Endothelial cell of umbilical vein (primary cell): ENCODE measurements around the gene ZFR2. TPM values are rescaled to one million over a fixed set of nuclear protein-coding genes. Genes with fewer than 3 reads are reported as not detected.
A peak's percentile ranks its signal among the peaks of the same experiment; 100 is the strongest.

ENCODE experiments used
- BruUV-seq: library from RNA; stranded (reverse); fragments of 400-500 nt; replicated peaks from 2 replicates; lab custom pipeline; 2021; lab: Mats Ljungman, UMichigan
- CTCF ChIA-PET: fragments of 300-600, 350-600 bp; sonication (Branson Sonifier 250); formaldehyde crosslinking; loops from one replicate; lab custom pipeline; 2021; ENCODE audit warnings: antibody characterized with exemption, inconsistent platforms; lab: Charles Lee
- POLR2A ChIA-PET: fragments of 300-600, 350-600 bp; sonication (Branson Sonifier 250); formaldehyde crosslinking; loops from one replicate; lab custom pipeline; 2021; ENCODE audit warnings: antibody characterized with exemption, inconsistent platforms; lab: Charles Lee
- DNase-seq: peaks from one replicate; pipeline ENCODE4 v3.0.0-alpha.2; 2011; ENCODE audit warnings: low read depth, low spot score
- FAIRE-seq: peaks from 2 replicates; lab custom pipeline; 2011; peaks lifted over from hg19 to GRCh38; lab: Jason Lieb, UNC
- H2AFZ ChIP-seq: 2 replicates; pipeline ENCODE4 v1.6.0; 2012; ENCODE audit warnings: low read depth, low read length, control low read depth, inconsistent platforms
- H3K27ac ChIP-seq: 2 replicates; pipeline ENCODE4 v1.5.1; 2011; ENCODE audit warnings: low read depth, mild to moderate bottlenecking, control low read depth, low read length, moderate library complexity; ENCODE audit not compliant: insufficient read depth
- H3K27me3 ChIP-seq, 2 experiments: 2 replicates each; pipeline versions ENCODE4 v1.6.0 to v1.6.1; 2011; ENCODE audit warnings: low read length in 2 of 2, mixed read lengths in 1 of 2; ENCODE audit not compliant: control insufficient read depth in 2 of 2, insufficient read depth in 2 of 2
- H3K36me3 ChIP-seq, 2 experiments: 2 replicates in 1 of 2; 3 replicates in 1 of 2; pipeline ENCODE4 v1.5.1; 2011; ENCODE audit warnings: low read length in 2 of 2, mild to moderate bottlenecking in 1 of 2, moderate library complexity in 1 of 2; ENCODE audit not compliant: control insufficient read depth in 2 of 2, insufficient read depth in 2 of 2; ENCODE audit errors: extremely low read depth in 1 of 2
- H3K4me1 ChIP-seq: 3 replicates; pipeline ENCODE4 v1.5.1; 2011; ENCODE audit warnings: mild to moderate bottlenecking, low read length; ENCODE audit not compliant: control insufficient read depth, insufficient read depth; ENCODE audit errors: extremely low read depth
- H3K4me2 ChIP-seq: 2 replicates; pipeline ENCODE4 v1.6.1; 2011; ENCODE audit warnings: low read length, control low read depth, mixed read lengths; ENCODE audit not compliant: insufficient read depth
- H3K4me3 ChIP-seq, 3 experiments: fragments of 200-600 bp in 1 of 3; sonication (generic), shearing (Covaris generic) in 1 of 3; replicated peaks in 1 of 3; 2 replicates each; pipeline ENCODE4 v1.5.1; 2011 to 2016; ENCODE audit warnings: control low read depth in 3 of 3, low read length in 3 of 3, mild to moderate bottlenecking in 2 of 3, inconsistent platforms in 1 of 3, low read depth in 1 of 3, moderate library complexity in 1 of 3; ENCODE audit not compliant: insufficient read depth in 1 of 3
- H3K79me2 ChIP-seq: 2 replicates; pipeline ENCODE4 v1.6.0; 2012; ENCODE audit warnings: low read length, inconsistent platforms; ENCODE audit not compliant: control insufficient read depth, insufficient read depth
- H3K9ac ChIP-seq: replicated peaks from 2 replicates; pipeline ENCODE3; 2011; ENCODE audit warnings: low read length, control low read depth; ENCODE audit not compliant: insufficient read depth; ENCODE audit errors: extremely low read depth
- H3K9me1 ChIP-seq: replicated peaks from 3 replicates; pipeline ENCODE4 v1.6.0; 2011; ENCODE audit warnings: mild to moderate bottlenecking, low read length; ENCODE audit not compliant: control insufficient read depth, insufficient read depth; ENCODE audit errors: extremely low read depth
- H3K9me3 ChIP-seq: replicated peaks from 2 replicates; pipeline ENCODE4 v1.5.1; 2012; ENCODE audit warnings: low read length, inconsistent platforms; ENCODE audit not compliant: control insufficient read depth, insufficient read depth
- H4K20me1 ChIP-seq: replicated peaks from 2 replicates; pipeline ENCODE3; 2011; ENCODE audit warnings: mild to moderate bottlenecking, low read length; ENCODE audit not compliant: control insufficient read depth, insufficient read depth; ENCODE audit errors: extremely low read depth
- EZH2 ChIP-seq: IDR thresholded peaks from 2 replicates; pipeline ENCODE4 v1.6.1; 2012; ENCODE audit warnings: borderline replicate concordance, low read depth, mild to moderate bottlenecking, moderate library complexity, low read length, inconsistent platforms; ENCODE audit not compliant: severe bottlenecking
- FOS ChIP-seq: IDR thresholded peaks from 2 replicates; pipeline ENCODE4 v1.6.1; 2011; ENCODE audit warnings: mild to moderate bottlenecking, low read length, moderate library complexity, borderline replicate concordance; ENCODE audit not compliant: insufficient read depth
- GATA2 ChIP-seq: IDR thresholded peaks from 2 replicates; pipeline ENCODE4 v1.7.0; 2011; ENCODE audit warnings: low read depth, mild to moderate bottlenecking, moderate library complexity, mixed read lengths, low read length; ENCODE audit not compliant: insufficient read length, insufficient read depth
- JUN ChIP-seq: IDR thresholded peaks from 2 replicates; pipeline ENCODE4 v1.6.1; 2011; ENCODE audit warnings: borderline replicate concordance, low read depth; ENCODE audit not compliant: insufficient read length, insufficient read depth
- MYC ChIP-seq: IDR thresholded peaks from one replicate; pipeline ENCODE4 v1.6.1; 2011; ENCODE audit warnings: mild to moderate bottlenecking, low read depth, low read length
- POLR2A ChIP-seq: IDR thresholded peaks from 2 replicates; pipeline ENCODE4 v1.6.1; 2012; ENCODE audit warnings: low read depth, mild to moderate bottlenecking, control low read depth, low read length
- POLR2AphosphoS5 ChIP-seq: IDR thresholded peaks from 2 replicates; pipeline ENCODE4 v1.6.1; 2012; ENCODE audit warnings: low read depth, mild to moderate bottlenecking, control low read depth, low read length, moderate library complexity; ENCODE audit not compliant: insufficient read depth
- dilution Hi-C: fragments of 300-500 bp; cut with MboI; formaldehyde crosslinking; loops from one replicate; pipeline ENCODE4 v1.15.0; 2019; ENCODE audit warnings: low sequenced_read_pairs; ENCODE audit not compliant: extremely low pct_ligation_motif_present
- intact Hi-C: fragments of 100-400 bp; cut with micrococcal nuclease; formaldehyde crosslinking; loops from one replicate; pipeline ENCODE4 v1.10.0; 2022
- polyA plus RNA-seq, 4 experiments: library from polyadenylated mRNA; depleted of rRNA in 3 of 4; stranded (reverse) in 3 of 4; unstranded in 1 of 4; fragments of >200 nt; gene quantifications; 2 replicates each; pipeline versions ENCODE4 v1.2.1 to v1.2.3, GENCODE V29; 2011 to 2012; ENCODE audit warnings: missing spikeins in 1 of 4
- total RNA-seq: library from RNA; stranded (reverse); gene quantifications from 2 replicates; pipeline ENCODE4 v1.2.3, GENCODE V29; 2021
- TF ChIP-seq, protein P1 (sequence below), 2 donors: IDR thresholded peaks; 1 replicate in 1 of 2; 2 replicates in 1 of 2; pipeline ENCODE4 v1.5.1; 2011; ENCODE audit warnings: low read length in 2 of 2, mild to moderate bottlenecking in 2 of 2, moderate library complexity in 2 of 2, control low read depth in 1 of 2, inconsistent platforms in 1 of 2, low read depth in 1 of 2; ENCODE audit not compliant: insufficient read depth in 1 of 2; ENCODE audit errors: extremely low read depth in 1 of 2
- TF ChIP-seq, protein P2 (sequence below): IDR thresholded peaks from 2 replicates; pipeline ENCODE4 v1.6.1; 2011; ENCODE audit not compliant: insufficient read depth, insufficient read length

The ZFR2 gene
- total and polyA plus RNA-seq, 2 donors (not counting 3 experiments of a cell fraction or from before 2014, with no cell fraction given), result not detected

DNA sequence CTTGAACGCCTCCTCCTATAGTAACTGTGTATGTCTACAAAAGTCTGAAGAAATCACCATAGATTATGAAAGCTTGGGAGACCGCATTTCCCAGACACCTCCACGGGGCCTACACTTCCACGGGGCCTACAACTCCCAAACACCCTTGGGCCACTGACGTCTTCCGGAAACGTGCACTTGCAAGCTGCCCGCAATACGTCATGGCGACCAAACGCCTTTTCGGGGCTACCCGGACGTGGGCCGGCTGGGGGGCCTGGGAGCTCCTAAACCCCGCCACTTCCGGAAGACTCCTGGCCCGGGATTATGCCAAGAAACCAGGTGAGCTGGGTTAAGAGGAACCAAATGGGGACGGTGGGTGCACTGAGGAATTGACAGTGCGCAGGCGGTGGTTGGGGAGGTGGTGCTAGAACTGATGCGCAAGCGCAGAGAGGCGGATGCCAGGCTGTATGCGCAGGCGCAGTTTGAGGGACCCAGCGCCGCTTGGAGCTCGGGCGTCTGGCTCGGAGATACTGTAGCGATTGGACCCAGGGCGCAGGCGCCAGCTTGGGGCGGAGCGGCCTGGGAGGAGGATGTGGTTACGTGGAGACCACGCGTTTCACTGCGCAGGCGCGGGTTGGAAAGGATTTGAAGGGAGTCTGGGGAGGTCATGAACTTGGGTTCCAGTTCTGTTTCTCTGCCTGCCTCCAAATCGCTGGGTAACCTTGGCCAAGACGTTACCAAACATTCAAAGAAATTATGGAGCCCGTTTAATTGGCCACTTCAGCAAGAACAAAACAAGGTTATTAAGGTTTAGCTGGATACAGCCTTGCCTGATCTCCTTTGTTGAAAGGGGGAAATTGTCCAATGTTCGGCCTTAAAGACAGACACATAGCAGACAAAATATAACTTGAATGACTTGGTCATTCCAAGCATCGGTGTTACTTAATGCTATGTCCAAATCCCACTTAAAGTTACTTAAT lies 106.1 kb downstream of the ZFR2 start, which contains the start of gene MRPL54:
Gene MRPL54 (plus strand): TSS at position 182 of the 959 bp plus-strand sequence. CDS start 19 bp downstream, at position 201.
- dilution Hi-C loops, result no loop called here
- TSS peak; percentile 80 for BruUV-seq

DNA sequence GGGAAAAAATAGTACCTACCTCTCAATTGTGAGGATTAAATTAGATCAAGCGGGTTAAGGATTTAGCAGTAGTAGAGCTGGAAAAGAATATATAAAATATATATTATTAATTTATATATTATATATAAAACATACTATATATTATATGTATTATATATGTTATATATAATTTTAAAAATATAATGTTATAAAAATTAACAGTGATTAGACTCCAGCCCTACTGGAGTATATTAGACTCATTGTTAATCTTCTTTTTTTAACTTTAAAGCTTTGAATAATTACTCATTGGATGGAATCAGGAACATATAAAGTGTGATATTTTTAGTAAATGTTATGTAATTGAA lies 106.7 kb downstream of the ZFR2 start:
- no peaks in the 10 kb centered on the region for H4K20me1 ChIP-seq
- no peak for TF ChIP-seq MYC
- no peak for TF ChIP-seq JUN
- no peak for TF ChIP-seq EZH2
- TF ChIP-seq GATA2, result no peak
- TF ChIP-seq FOS, result no peak
- TF ChIP-seq POLR2AphosphoS5, result no peak
- TF ChIP-seq, protein P1, sequence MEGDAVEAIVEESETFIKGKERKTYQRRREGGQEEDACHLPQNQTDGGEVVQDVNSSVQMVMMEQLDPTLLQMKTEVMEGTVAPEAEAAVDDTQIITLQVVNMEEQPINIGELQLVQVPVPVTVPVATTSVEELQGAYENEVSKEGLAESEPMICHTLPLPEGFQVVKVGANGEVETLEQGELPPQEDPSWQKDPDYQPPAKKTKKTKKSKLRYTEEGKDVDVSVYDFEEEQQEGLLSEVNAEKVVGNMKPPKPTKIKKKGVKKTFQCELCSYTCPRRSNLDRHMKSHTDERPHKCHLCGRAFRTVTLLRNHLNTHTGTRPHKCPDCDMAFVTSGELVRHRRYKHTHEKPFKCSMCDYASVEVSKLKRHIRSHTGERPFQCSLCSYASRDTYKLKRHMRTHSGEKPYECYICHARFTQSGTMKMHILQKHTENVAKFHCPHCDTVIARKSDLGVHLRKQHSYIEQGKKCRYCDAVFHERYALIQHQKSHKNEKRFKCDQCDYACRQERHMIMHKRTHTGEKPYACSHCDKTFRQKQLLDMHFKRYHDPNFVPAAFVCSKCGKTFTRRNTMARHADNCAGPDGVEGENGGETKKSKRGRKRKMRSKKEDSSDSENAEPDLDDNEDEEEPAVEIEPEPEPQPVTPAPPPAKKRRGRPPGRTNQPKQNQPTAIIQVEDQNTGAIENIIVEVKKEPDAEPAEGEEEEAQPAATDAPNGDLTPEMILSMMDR (IDR thresholded peaks at IDR 0.05; ENCODE audit: extremely low read depth in 1 of 2, insufficient read depth in 1 of 2, low read depth in 1 of 2, low read length in 2 of 2), result no peak
- TF ChIP-seq POLR2A, result no peak
- TF ChIP-seq, protein P2, sequence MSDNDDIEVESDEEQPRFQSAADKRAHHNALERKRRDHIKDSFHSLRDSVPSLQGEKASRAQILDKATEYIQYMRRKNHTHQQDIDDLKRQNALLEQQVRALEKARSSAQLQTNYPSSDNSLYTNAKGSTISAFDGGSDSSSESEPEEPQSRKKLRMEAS, result no peak
- ChIA-PET POLR2A (interaction anchor here (0.6 to 1.3 kb wide), 2 partner anchors 65 to 223 kb away, joined by 3 read pairs; partner anchors contain the start of gene EEF2), CTCF (interaction anchor here (0.7 to 3.6 kb wide), 3 partner anchors 9 to 226 kb away, joined by 3 to 19 read pairs (median 3); no protein-coding TSS in a partner anchor)
- peak overlapping the region in 1 of 3 experiments; percentile 73 for H3K4me3 ChIP-seq
- peaks cover 23% of the 10 kb centered on the region for H3K79me2 ChIP-seq
- H3K4me2 ChIP-seq, result peak overlapping the region; percentile 63
- H3K27ac ChIP-seq, result peak overlapping the region; percentile 92
- dilution Hi-C loops, result no loop called here
- peak overlapping the region; percentile 95 for H3K9ac ChIP-seq
- DNase-seq (no peak), FAIRE-seq (no peak)
- no peaks in the 10 kb centered on the region for H3K9me1 ChIP-seq
- BruUV-seq, result no TSS peak
- intact Hi-C loops, result loop anchor here (2.0 kb wide), 1 partner anchor 207 kb away; no protein-coding TSS in a partner anchor
- peaks cover 0 to 11% of the 10 kb centered on the region in 2 experiments for H3K36me3 ChIP-seq
- peak overlapping the region; percentile 99 for H2AFZ ChIP-seq
- H3K27me3 ChIP-seq, result no peaks in the 10 kb centered on the region
- peaks cover 11% of the 10 kb centered on the region for H3K4me1 ChIP-seq
- H3K9me3 ChIP-seq, result no peaks in the 10 kb centered on the region

More for the DNA sequence above, 106.1 kb downstream of the ZFR2 start, which contains the start of gene MRPL54:
- peak within 1 kb of the TSS; percentile 99 for H2AFZ ChIP-seq
- H3K4me1 ChIP-seq, result peaks cover 14% of the 10 kb centered on the region
- ChIA-PET POLR2A (interaction anchor here (0.6 to 1.3 kb wide), 2 partner anchors 65 to 223 kb away, joined by 3 read pairs; partner anchors contain the start of gene EEF2), CTCF (interaction anchor here (0.7 to 3.6 kb wide), 3 partner anchors 8 to 225 kb away, joined by 3 to 19 read pairs (median 3); no protein-coding TSS in a partner anchor)
- H3K36me3 ChIP-seq, result peaks cover 2 to 13% of the 10 kb centered on the region in 2 experiments
- FAIRE-seq (peak; percentile 98), DNase-seq (peak; percentile 100)
- intact Hi-C loops, result loop anchor here (2.0 kb wide), 1 partner anchor 206 kb away; no protein-coding TSS in a partner anchor
- H3K27ac ChIP-seq, result peak within 1 kb of the TSS; percentile 92
- no peaks in the 10 kb centered on the region for H3K9me1 ChIP-seq
- peak within 1 kb of the TSS; percentile 83 for H3K4me2 ChIP-seq
- H3K9ac ChIP-seq, result peak within 1 kb of the TSS; percentile 95
- H3K9me3 ChIP-seq, result no peaks in the 10 kb centered on the region
- peak within 1 kb of the TSS; percentile 64 to 93 (median 83) for H3K4me3 ChIP-seq
- H4K20me1 ChIP-seq, result no peaks in the 10 kb centered on the region
- TF ChIP-seq POLR2AphosphoS5, result peak; percentile 88
- peak; percentile 74 for TF ChIP-seq POLR2A
- peak; percentile 46 for TF ChIP-seq MYC
- no peak for TF ChIP-seq FOS
- peaks cover 23% of the 10 kb centered on the region for H3K79me2 ChIP-seq
- H3K27me3 ChIP-seq, result no peaks in the 10 kb centered on the region
